Stimulated activated CD8-positive, alpha-beta memory T cell treated with anti-CD3 and anti-CD28 coated beads, Interleukin-15, amount 100 ng/mL, for 24 hours (primary cell): ENCODE results near the gene TAX1BP3.
"Not testable (repeated sequence)": the region's sequence is repeated elsewhere in the genome, so short reads cannot be mapped to it uniquely, and the experiment has no call there.

ENCODE experiments used
- DNase-seq: peaks from one replicate; pipeline ENCODE4 v3.0.0-alpha.2; 2020; ENCODE audit warnings: low read depth

Gene TAX1BP3, protein sequence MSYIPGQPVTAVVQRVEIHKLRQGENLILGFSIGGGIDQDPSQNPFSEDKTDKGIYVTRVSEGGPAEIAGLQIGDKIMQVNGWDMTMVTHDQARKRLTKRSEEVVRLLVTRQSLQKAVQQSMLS

DNA sequence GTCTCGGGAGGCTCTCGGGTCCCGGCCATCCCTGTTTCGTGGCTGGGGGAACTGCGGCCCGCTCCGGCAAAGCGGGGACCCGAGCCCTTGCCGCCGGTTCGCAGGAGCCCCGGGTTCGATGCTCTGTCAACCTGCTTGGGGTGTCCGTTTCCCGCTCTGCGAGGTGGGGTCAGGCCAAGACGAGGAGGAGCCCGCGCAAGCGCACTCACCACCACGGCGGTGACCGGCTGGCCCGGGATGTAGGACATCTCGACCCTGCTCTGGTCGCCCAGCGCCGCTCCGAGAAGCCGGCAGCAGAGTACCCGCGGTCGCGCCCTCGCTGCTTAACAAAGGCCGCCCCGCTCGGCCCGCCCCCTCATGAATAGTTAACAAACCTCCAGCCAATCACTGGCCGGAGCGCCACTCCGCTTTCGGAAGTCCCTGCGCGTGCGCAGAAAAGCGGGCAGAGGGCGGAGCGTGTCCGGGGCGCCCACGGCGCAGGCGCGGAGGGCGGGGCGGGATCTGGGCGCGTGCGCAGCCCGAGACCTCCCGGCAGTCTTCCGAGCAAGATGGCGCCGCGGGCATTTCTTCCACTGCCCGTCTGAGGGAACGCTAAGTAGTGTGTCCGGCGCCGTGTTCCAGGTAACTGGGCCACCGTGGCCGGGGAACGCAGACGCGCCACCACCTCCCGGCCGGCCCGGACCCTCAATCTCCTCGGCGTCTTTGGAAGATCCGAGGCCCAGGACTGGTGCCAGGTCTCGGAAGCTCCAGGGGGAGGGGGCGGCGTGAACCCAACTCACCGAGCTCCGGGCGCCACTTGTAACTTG, at the start of gene TAX1BP3, which contains the start of gene EMC6:
TSS of gene TAX1BP3 (minus strand) at position 300 of the 806 bp plus-strand sequence. CDS start at position 248, 52 bp downstream.
TSS of gene EMC6 (plus strand) at position 534 of the 806 bp plus-strand sequence. CDS start 335 bp downstream, outside the sequence.
- peak; percentile 99 for DNase-seq

DNA sequence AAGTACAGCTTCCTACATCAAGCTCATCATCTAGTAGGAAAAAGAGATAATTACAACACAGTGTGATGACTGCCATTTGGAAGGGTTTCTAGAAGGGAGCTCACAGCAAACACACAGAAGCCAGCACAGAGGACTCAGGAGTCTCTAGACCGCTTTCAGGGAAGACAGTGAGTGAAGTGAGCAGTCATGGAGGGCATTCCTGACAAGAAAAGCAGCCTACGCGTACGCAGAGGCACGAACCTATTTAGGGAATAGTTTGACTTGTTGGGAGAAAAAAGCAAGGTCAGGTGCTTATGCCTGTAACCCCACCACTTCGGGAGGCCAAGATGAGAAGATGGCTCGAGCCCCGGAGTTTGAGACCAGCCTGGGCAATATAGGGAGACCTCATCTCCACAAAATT, 46.9 kb upstream of the TAX1BP3 start:
- DNase-seq = no peak

DNA sequence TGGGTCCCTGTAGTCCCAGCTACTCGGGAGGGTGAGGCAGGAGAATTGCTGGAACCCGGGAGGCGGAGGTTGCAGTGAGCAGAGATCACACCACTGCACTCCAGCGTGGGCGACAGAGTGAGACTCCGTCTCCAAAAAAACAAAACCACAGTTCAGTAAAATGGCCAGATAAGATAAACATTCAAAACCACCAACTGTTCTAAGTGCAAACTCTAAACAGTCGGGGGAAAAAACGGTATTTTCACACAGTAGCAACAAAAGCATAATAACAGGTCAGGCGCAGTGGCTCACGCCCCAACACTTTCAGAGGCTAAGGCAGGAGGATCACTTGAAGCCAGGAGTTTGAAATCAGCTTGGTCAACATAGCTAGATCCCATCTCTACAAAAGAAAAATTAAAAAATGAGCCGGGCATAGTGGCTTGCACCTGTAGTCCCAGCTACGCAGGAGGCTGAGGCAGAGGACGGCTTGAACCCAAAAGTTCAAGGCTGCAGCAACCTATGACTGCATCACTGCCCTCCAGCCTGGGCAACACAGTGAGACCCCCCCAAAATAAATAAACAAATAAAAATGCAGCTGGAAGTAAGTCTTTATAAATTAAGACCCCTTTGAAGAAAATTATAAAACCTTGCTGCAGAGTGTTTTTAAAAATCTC, 44.6 kb upstream of the TAX1BP3 start:
- DNase-seq = no peak

DNA sequence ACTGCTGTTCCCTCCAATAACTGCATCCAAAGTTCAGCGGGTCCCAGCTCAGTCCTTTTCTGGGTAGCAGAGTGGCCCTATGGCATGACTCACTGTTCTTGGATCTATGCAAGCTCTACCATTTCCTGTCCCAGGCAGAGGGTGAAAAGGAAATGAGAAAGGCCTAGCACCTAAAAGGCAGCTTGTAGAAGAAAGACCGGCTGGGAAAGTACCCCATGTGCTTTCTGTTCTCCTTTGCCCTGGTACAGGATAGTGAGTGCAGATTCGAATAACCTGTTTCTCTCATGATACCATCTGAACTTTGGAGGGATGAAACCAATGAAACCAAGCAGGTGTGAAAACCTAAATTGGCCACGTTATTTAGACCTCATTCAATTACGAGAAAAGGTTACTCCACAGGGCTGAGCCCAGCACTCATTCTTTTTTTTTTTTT, 42.6 kb upstream of the TAX1BP3 start:
- DNase-seq = no peak

DNA sequence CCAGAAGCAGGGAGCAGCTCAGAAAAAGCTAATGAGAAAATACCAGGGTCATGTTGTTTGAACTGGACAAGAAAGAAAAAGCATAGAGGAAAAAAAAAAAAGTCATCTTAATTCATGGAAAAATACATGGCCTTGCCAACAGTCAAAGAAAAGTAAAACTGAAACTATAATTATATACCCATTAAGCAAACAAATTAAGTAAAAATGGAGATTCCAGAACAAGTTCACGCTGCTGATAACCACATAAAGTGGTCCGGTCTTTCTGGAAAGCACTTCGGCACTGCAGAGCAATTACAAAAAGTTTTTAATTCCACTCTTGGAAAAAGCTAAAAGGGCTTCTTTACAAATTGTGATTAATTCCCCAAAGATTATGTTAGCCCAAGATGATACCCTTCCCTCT, 40.0 kb upstream of the TAX1BP3 start:
- DNase-seq = no peak

DNA sequence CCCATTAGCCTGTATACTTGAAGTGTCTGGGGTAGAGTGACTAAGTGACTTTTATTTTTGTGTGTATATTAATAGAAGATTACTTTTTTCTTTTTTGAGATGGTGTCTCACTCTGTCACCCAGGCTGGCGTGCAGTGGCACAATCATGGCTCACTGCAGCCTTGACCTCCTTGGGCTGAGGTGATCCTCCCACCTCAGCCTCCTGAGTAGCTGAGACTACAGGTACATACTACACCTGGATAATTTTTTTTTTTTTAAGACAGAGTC, 37.3 kb upstream of the TAX1BP3 start:
- DNase-seq = not testable (repeated sequence)

DNA sequence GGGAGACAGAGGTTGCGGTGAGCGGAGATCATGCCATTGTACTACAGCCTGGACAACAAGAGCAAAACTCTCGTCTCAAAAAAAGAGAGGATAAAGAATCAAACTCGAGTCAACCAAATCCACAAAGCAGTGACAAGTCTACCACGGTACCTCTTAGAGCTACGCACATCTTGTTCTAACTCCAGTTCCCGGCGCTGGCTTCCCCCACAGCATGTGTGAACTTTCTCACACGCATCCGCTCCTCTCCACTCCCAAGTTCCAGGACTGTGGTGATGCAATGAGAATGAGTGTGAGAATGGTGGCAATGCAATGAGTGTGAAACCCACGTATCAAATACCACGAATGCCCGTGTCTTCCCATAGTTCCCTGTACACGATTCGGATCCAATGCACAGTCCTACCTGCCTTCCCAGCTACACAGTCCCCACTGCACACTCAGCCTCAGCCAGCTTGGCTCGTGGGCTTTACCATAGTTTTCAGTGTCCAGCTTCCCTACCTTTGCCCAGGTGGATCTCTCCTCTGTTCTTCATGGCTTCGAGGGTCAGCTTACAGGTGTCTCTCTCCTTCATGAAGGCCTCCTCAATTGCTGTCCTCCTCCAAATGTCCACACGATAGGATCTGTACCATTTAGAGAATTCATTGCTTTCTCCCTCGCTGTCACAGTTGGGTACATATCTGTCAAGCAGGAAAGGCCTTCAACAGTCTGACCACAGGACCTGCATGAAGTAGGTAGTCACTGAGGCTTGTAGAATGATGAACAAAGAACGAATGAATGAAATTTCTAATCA, 36.7 kb upstream of the TAX1BP3 start:
- DNase-seq = no peak

DNA sequence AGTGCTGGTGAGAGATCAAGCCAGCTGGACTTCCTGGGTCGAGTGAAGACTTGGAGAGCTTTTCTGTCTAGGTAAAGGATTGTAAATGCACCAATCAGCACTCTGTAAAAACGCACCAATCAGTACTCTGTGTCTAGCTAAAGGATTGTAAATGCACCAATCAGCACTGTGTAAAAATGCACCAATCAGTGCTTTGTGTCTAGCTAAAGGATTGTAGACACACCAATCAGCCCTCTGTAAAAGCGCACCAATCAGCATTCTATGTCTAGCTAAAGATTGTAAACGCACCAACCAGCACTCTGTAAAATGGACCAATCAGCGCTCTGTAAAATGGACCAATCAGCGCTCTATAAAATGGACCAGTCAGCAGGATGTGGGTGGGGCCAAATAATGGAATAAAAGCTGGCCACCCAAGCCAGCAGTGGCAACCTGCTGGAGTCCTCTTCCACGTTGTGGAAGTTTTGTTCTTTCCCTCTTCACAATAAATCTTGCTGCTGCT, 33.7 kb upstream of the TAX1BP3 start:
- DNase-seq = not testable (repeated sequence)

DNA sequence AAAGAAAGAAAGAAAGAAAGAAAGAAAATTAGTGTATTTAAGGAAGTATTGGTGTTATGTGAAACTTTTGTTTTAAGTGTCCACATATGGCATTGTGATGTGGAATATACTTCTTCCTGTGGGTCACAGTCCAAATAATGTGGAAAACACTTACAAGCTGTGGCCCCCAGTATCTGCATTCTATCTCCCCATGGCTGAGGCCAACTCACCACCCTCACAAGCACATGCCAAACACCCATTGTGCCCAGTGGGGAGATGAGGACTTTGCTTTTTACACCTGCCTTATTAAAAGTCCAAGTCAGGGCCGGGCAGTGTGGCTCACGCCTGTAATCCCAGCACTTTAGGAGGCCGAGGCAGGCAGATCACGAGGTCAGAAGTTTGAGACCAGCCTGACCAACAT, 31.6 kb upstream of the TAX1BP3 start:
- no peak for DNase-seq

DNA sequence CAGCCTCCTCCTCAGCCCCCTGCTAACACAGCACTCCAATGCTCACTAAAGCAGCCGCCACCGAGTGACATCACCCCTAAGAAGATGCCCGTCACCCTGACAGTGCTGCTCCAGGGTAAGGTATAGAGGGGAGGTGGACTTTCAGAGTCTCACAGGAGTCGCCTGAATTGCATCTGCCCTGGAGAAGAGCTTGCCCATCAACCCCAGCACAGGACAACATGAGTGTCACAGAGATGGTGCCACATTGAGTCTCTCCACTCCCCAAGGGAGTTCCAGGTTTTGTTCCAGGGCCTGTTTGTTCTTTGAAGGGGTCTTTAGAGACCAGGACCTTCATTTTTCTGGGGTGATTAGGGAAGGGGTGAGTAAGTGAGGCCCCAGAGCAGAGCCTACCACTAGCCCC, 29.8 kb upstream of the TAX1BP3 start:
- DNase-seq = no peak

DNA sequence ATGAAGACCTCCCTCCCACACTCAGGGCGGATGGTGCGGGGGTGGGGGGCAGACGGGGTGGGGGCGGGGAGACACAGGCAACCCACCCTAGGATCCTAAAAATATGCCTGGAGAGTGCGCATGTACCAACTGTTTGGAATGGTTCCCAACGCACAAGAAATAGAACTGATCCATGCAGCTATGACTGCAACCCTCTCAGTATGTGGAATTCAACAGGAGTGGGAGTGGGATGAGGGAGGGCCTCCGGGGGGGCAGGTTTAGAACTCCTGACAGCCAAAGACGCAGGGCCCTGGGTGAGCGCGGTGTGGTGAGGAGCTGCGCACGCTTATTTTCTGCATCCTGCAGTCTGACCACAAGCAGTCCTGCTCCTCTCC, 28.7 kb upstream of the TAX1BP3 start:
- no peak for DNase-seq

DNA sequence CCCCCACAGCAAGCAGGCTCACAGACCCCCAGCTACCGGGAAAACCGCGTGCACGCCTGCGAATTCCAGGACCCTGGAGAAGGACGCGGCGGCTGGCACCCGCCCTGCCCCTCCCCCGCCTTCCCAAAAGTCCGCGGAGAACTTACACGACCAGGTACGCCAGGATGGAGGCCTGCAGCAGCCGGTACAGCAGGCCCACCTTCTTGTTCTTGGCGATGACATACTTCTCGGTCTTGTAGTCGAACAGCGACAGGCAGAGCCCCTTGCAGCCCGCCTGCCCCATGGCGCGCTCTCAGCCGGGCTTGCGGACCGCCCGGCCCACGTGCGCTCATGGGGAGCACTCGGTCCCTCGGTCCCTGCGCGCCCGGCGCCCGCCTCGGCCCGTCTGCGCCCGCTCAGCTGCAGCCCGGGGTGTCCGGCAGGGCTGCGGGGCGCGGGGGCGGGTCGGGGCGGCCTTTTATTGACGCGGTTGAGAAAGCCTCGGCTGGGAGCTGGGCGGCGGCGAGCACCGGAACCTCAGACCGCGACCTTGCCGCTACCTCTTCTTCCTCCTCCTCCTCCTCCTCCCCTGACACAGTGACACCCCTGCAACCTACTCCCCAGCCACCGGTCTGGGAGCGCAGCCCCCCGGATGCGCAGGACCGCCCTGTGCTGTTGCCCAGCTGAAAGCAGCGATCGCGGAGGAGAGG, 27.5 kb upstream of the TAX1BP3 start, which contains the start of gene P2RX5:
TSS of gene P2RX5 (minus strand) at position 433 of the 689 bp plus-strand sequence. CDS start at position 283, 150 bp downstream.
- peak; percentile 21 for DNase-seq

DNA sequence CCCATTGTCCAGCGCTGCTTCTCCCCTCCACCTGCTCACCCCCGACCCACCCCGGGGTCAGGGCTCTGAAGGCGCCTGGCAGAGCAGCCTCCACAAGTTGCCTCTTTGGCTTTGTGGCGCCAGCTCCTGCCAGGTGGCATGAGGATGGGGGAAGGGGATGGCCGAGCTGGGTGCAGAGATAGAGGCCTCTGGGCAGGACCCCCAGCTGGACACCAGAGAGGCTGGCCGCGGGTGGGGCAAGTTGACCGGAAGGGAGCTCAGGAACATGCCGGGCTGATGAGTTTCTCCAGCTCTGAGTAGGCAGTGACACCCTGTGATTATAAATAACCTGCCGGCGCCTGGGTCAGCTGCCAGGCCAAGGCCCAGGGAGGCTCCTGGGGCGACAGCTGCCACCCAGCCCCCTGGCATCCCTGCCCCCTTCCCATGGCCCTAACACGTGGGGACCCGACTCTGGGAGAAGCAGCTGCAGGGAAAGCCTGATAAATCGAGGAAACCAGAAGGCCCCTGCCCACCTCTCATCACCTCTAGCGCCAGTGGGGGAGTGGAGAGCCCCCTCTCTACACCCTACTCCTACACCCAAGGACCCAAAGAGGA, 26.8 kb upstream of the TAX1BP3 start:
- no peak for DNase-seq

DNA sequence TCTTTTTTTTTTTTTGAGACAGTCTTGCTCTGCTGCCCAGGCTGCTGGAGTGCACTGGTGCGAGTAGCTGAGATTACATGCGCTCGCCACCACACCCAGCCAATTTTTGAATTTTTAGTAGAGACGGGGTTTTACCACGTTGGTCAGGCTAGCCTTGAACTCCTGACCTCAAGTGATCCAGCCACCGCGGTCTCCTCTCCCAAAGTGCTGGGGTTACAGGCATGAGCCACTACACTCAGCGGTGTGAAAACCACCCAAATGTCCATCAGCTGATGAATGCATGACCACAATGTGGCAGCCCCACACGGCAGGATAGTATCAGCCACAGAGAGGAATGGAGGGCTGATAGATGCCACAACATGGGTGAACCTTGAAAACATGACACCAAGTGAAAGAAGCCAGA, 25.5 kb upstream of the TAX1BP3 start:
- no peak for DNase-seq

DNA sequence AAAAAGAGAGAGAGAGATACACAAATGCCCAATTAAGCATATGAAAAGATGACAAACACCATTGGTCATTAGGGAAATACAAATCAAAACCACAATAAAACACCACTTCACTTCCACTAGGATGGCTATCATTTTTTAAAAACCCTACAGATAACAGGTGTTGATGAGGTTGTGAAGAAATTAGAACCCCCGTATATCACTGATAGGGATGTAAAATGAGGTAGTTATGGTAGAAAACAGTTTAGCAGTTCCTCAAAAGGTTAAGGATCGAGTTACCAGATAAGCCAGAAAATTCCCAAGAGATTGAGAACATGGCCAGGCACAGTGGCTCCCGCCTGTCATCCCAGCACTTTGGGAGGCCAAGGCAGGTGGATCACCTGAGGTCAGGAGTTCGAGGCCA, 24.8 kb upstream of the TAX1BP3 start:
- no peak for DNase-seq

DNA sequence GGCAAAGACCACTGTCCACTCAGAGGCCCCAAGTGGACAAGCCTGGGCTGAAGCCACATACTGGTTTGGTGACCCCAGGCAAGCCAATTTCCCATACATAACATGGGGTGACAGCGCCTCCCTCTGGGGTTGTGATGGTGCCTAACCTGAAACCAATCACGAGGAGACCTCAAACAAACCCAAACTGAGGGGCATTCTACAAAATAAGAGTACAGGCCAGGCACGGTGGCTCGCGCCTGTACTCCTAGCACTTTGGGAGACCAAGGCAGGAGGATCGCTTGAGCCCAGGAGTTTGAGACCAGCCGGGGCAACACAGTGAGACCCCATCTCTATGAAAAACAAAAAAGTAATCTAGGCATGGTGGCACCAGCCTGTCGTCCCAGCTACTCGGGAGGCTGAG, 24.0 kb upstream of the TAX1BP3 start:
- DNase-seq = no peak

DNA sequence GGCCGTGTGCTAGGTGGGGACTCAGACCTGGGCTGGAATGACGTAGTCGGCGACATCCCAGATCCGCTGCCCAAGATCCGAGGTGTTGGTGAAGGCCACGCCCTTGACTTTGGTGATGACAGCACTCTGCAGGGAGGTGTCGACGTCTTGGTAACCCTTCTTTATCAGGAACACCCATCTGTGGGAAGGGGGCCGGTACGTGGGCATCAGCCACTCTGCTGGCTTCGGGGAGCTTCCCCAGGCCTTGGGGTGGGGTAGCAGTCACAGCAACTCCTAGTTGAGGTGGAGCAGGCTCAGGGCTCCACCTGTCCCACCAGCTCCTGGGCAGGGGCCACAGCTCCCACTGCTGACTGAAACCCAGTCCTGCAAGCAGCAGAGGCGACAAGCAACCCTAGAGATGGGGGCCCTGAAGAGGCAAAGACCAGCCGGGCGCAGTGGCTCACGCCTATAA, 23.3 kb upstream of the TAX1BP3 start:
- DNase-seq = no peak

DNA sequence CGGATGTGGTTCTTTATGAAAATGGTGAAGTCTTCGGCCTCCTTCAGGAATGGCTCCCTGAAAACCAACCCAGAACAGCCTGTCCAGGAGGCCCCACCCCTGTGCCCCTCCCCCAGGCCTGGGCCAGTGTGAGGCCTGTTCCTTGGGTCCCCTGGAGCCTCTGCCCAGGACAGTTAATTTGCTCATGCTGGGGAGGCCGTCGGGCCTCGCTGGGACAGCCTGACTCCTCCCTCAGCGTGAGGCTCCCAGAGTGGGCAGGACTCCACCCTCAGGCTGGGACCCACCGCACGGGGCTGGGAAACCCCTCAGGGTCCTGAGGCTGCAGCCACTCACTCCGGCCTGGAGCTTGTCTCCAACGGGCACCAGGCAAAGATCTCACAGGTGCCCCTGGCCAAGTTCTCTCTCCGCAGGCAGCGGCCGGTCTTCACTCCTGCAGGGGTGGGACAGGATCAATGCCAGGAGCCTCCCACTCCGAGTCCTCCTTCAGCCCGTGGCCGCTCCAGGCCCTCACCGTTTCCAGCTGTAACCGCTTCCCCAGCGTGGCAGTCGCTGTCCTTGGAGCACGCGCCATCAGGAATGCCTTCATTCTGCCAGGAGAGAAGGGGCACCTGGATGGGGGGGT, 21.8 kb upstream of the TAX1BP3 start:
- DNase-seq = no peak

DNA sequence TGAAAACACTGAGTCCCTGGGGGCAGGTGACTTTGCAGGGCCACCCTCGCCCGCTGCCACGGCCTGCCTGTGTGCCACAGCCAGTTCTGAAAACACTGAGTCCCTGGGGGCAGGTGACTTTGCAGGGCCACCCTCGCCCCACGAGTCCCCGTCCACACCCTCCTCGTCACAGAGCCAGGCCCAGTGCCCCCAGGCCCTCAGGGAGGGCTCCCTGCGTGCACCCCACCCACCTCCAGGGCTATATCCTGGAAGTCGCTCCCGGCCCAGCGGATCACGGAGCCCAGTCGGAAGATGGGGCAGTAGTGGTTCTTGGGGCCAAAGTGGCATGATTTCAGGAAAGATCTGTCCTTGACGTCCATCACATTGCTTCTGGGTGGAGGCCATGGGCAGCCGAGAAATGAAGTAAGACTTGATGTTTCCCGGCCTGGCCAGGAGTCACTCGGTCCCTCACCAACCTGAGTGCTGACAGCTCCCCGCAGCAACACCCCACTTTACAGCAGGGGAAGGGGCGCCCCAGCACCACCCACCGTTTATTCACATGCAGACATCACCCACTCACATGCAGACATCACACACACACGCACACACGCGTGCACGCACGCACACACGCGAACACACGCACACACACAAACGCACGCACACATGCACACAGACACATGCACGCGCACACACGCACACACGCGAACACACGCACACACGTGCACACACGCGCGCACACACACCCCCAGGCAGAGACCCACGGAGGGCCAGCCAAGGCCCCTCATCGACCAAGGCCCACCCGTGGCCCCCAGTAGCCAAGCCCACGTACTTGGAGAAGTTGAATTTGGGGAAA, 21.1 kb upstream of the TAX1BP3 start:
- DNase-seq = no peak

DNA sequence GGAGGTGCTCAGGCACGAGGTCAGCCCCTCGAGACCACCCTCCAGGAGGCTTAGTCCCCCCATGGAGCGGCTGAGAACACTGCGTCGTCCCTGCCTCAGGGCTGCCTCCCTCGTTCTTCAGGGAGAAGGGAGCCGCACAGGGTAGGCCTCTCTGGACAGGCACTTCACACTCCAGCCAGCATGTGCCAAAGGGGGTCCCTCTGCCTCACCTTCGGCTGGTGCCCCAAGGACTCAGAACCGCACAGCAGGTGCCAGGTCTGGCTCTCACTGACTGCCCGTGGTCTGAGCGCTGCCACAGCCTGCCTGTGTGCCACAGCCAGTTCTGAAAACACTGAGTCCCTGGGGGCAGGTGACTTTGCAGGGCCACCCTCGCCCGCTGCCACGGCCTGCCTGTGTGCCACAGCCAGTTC, 20.5 kb upstream of the TAX1BP3 start:
- no peak for DNase-seq
